Astrocyte (in vitro differentiated cells and primary cell): Measurements from ENCODE around the gene NEMP2. TPM values are rescaled to one million over a fixed set of nuclear protein-coding genes. Genes with fewer than 3 reads are reported as not detected.

ENCODE experiments used
- DNase-seq: peaks from one replicate; pipeline ENCODE4 v3.0.0-alpha.2; 2010; ENCODE audit warnings: low read depth
- FAIRE-seq: peaks from 2 replicates; lab custom pipeline; 2011; peaks lifted over from hg19 to GRCh38; lab: Jason Lieb, UNC
- H2AFZ ChIP-seq: 2 replicates; pipeline ENCODE4 v1.6.0; 2012; ENCODE audit warnings: low read depth, low read length, inconsistent platforms
- H3K27ac ChIP-seq: 2 replicates; pipeline ENCODE4 v1.5.1; 2011; ENCODE audit warnings: low read depth, low read length, inconsistent platforms
- H3K27me3 ChIP-seq: 2 replicates; pipeline ENCODE4 v1.6.0; 2011; ENCODE audit warnings: low read length, inconsistent platforms; ENCODE audit not compliant: insufficient read depth
- H3K36me3 ChIP-seq: 2 replicates; pipeline ENCODE4 v1.5.1; 2011; ENCODE audit warnings: low read length, inconsistent platforms; ENCODE audit not compliant: insufficient read depth
- H3K4me1 ChIP-seq: 2 replicates; pipeline ENCODE4 v1.5.1; 2011; ENCODE audit warnings: low read length, inconsistent platforms; ENCODE audit not compliant: insufficient read depth
- H3K4me2 ChIP-seq: 2 replicates; pipeline ENCODE4 v1.6.0; 2012; ENCODE audit warnings: low read length, inconsistent platforms
- H3K4me3 ChIP-seq: 2 replicates; pipeline ENCODE4 v1.5.1; 2011; ENCODE audit warnings: low read depth, mild to moderate bottlenecking, low read length, inconsistent platforms; ENCODE audit not compliant: insufficient read depth
- H3K79me2 ChIP-seq: 2 replicates; pipeline ENCODE4 v1.6.0; 2012; ENCODE audit warnings: mild to moderate bottlenecking, low read length, inconsistent platforms; ENCODE audit not compliant: insufficient read depth
- H3K9ac ChIP-seq: 2 replicates; pipeline ENCODE4 v1.6.0; 2012; ENCODE audit warnings: mild to moderate bottlenecking, low read length, inconsistent platforms
- H3K9me3 ChIP-seq: 2 replicates; pipeline ENCODE4 v1.5.1; 2012; ENCODE audit warnings: low read depth, mild to moderate bottlenecking, low read length, inconsistent platforms; ENCODE audit not compliant: insufficient read depth
- H4K20me1 ChIP-seq: 2 replicates; pipeline ENCODE4 v1.6.0; 2012; ENCODE audit warnings: low read length, inconsistent platforms; ENCODE audit not compliant: insufficient read depth
- H3K27ac Mint-ChIP-seq: one replicate; pipeline ENCODE4 v1.8.0; 2021; ENCODE audit warnings: mild to moderate bottlenecking, mixed read lengths; ENCODE audit not compliant: unreplicated experiment
- H3K27me3 Mint-ChIP-seq: one replicate; pipeline ENCODE4 v1.8.0; 2021; ENCODE audit warnings: low read depth, mixed read lengths; ENCODE audit not compliant: unreplicated experiment
- H3K36me3 Mint-ChIP-seq: one replicate; pipeline ENCODE4 v1.8.0; 2021; ENCODE audit warnings: low read depth, mixed read lengths; ENCODE audit not compliant: unreplicated experiment
- H3K4me1 Mint-ChIP-seq: one replicate; pipeline ENCODE4 v1.8.0; 2021; ENCODE audit warnings: low read depth, mixed read lengths; ENCODE audit not compliant: unreplicated experiment
- H3K4me3 Mint-ChIP-seq: one replicate; pipeline ENCODE4 v1.8.0; 2021; ENCODE audit warnings: mild to moderate bottlenecking, moderate library complexity, mixed read lengths; ENCODE audit not compliant: unreplicated experiment
- H3K9me3 Mint-ChIP-seq: one replicate; pipeline ENCODE4 v1.8.0; 2021; ENCODE audit warnings: mild to moderate bottlenecking, mixed read lengths; ENCODE audit not compliant: unreplicated experiment
- CTCF ChIP-seq: IDR thresholded peaks from 2 replicates; pipeline ENCODE4 v1.5.1; 2011; ENCODE audit warnings: low read depth, mild to moderate bottlenecking, inconsistent platforms, low read length, moderate library complexity; ENCODE audit not compliant: insufficient read depth
- EZH2 ChIP-seq: IDR thresholded peaks from 2 replicates; pipeline ENCODE4 v1.6.1; 2012; ENCODE audit warnings: mild to moderate bottlenecking, low read length, inconsistent platforms; ENCODE audit not compliant: insufficient read depth
- total RNA-seq: library from RNA; stranded (reverse); gene quantifications from 2 replicates; pipeline ENCODE4 v1.2.1, GENCODE V29; 2021

Gene NEMP2
- total RNA-seq, 1 donor from 2014 or later = 2.7 TPM

DNA sequence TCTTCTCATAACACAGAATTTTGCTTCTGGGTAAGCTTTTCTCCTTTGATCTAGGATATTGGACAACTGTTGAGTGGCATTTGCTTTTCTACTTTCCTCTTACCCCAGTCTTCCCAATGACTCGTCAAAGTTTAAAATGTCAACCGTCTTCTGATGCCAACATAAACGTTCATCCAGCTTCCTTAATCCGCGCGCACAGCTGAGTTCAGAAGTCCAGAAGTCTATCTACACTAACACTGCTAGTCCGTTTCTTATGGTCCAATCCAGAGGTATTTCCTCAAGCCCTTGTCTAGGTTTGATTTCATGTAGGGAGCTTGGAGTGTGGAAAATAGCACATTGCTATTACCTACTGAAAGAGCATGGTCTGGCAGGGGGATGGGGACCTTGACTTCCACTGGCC, 77.7 kb downstream of the NEMP2 start:
- Histone ChIP-seq H3K79me2 (no peaks in the 10 kb centered on the region), H3K27me3 (no peaks in the 10 kb centered on the region), H4K20me1 (no peaks in the 10 kb centered on the region), H3K36me3 (no peaks in the 10 kb centered on the region), H3K9me3 (no peaks in the 10 kb centered on the region), H3K4me1 (no peaks in the 10 kb centered on the region), H3K27ac (no peak overlapping the region), H3K9ac (no peak overlapping the region), H3K4me3 (no peak overlapping the region), H2AFZ (no peak overlapping the region), H3K4me2 (no peak overlapping the region)
- Mint-ChIP-seq H3K4me3 (no peak overlapping the region), H3K27me3 (no peaks in the 10 kb centered on the region), H3K36me3 (no peaks in the 10 kb centered on the region), H3K27ac (no peak overlapping the region), H3K4me1 (no peaks in the 10 kb centered on the region), H3K9me3 (no peaks in the 10 kb centered on the region)
- FAIRE-seq (no peak), DNase-seq (no peak)
- no peak for TF ChIP-seq EZH2
- TF ChIP-seq CTCF = no peak

DNA sequence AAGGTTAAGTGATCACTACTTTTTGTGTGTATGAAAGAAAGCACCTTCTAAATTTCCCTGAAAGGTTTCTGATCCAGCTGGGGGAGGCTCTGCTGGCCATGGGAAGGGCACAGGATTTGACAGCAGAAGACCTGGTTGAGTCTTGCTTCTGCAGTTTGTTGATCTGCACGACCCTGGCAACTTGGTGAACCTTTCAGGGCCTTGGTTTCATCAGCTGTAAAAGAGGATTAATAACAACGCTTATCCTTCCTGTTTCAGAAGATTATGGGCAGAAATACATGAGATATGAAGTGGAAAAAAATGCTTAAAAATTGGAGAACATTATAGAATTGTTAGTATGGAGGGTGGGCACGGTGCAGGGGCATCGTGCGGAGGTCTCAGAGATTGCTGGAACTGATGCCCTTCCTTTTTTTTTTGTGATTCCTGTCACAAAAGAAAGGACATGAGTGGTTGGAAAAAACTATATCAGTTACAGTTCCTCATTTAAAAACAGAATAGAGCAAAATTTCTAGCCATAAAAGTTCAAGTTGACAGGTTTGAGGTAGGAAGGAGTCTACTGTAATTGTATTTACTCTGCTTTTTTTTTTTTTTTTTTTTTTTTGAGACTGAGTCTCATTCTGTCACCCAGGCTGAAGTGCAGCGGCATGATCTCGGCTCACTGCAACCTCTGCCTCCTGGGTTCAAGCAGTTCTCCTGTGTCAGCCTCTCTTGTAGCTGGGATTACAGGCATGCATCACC, 79.0 kb downstream of the NEMP2 start:
- H3K4me1 ChIP-seq = peaks cover 4% of the 10 kb centered on the region
- no peaks in the 10 kb centered on the region for H3K9me3 ChIP-seq
- no peaks in the 10 kb centered on the region for H3K36me3 ChIP-seq
- no peak overlapping the region for H2AFZ ChIP-seq
- H3K9ac ChIP-seq = no peak overlapping the region
- Mint-ChIP-seq H3K4me1 (peaks cover 3% of the 10 kb centered on the region), H3K4me3 (no peak overlapping the region), H3K27me3 (no peaks in the 10 kb centered on the region), H3K27ac (no peak overlapping the region), H3K36me3 (no peaks in the 10 kb centered on the region), H3K9me3 (no peaks in the 10 kb centered on the region)
- DNase-seq (no peak), FAIRE-seq (no peak)
- no peaks in the 10 kb centered on the region for H3K27me3 ChIP-seq
- TF ChIP-seq EZH2 (no peak), CTCF (no peak)
- H3K4me2 ChIP-seq = no peak overlapping the region
- no peaks in the 10 kb centered on the region for H4K20me1 ChIP-seq
- no peak overlapping the region for H3K27ac ChIP-seq
- H3K4me3 ChIP-seq = no peak overlapping the region
- H3K79me2 ChIP-seq = no peaks in the 10 kb centered on the region

DNA sequence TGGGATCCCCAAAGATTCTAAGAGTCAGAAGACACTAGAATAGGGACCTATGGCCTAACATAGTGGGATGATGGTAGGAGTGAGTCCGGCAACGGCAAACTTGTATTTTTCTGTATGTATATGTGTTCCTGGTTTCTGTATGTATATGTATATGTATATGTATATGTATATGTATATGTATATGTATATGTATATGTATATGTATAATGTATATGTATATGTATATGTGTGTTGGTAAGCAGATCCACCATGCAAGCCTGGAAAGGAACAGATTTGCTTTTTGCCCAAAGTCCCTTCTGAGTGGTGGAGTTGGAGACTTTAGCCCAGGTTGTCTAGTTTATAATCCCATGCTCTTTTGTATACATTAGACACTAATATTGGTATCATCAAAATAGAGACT, 79.7 kb downstream of the NEMP2 start:
- Mint-ChIP-seq H3K27ac (no peak overlapping the region), H3K9me3 (no peaks in the 10 kb centered on the region), H3K4me1 (peaks cover 3% of the 10 kb centered on the region), H3K27me3 (no peaks in the 10 kb centered on the region), H3K36me3 (no peaks in the 10 kb centered on the region), H3K4me3 (no peak overlapping the region)
- no peaks in the 10 kb centered on the region for H3K27me3 ChIP-seq
- H4K20me1 ChIP-seq = no peaks in the 10 kb centered on the region
- no peak overlapping the region for H3K4me2 ChIP-seq
- TF ChIP-seq CTCF (no peak), EZH2 (no peak)
- no peaks in the 10 kb centered on the region for H3K9me3 ChIP-seq
- H3K27ac ChIP-seq = no peak overlapping the region
- H3K4me3 ChIP-seq = no peak overlapping the region
- no peak overlapping the region for H2AFZ ChIP-seq
- peaks cover 4% of the 10 kb centered on the region for H3K4me1 ChIP-seq
- H3K36me3 ChIP-seq = no peaks in the 10 kb centered on the region
- H3K9ac ChIP-seq = no peak overlapping the region
- no peaks in the 10 kb centered on the region for H3K79me2 ChIP-seq
- FAIRE-seq (no peak), DNase-seq (no peak)
